ENCODE results near the gene SLC38A11. TPM values are rescaled to one million over a fixed set of nuclear protein-coding genes. Genes with fewer than 3 reads are reported as not detected.

The SLC38A11 gene
- total RNA-seq, 1 experiment from 2014 or later = not detected

- Histone ChIP-seq H3K4me3 (no peak overlapping the region), H3K27ac (no peak overlapping the region), H3K27me3 (replicated peaks) (peaks cover 2% of the 10 kb centered on the region; the same call in 1 of the 2 replicates), H3K9me3 (replicated peaks) (no peaks in the 10 kb centered on the region), H3K4me1 (replicated peaks) (no peaks in the 10 kb centered on the region), H3K36me3 (no peaks in the 10 kb centered on the region)
- no peak for DNase-seq (ENCODE audit: low read depth in 1 of 2, low spot score in 2 of 2)
Measured at GRCh38 chr2:164954186-164954585, 1.1 kb downstream of the SLC38A11 start.

- Histone ChIP-seq H3K9me3 (replicated peaks) (no peaks in the 10 kb centered on the region), H3K27ac (no peak overlapping the region), H3K4me3 (no peak overlapping the region), H3K36me3 (no peaks in the 10 kb centered on the region), H3K27me3 (replicated peaks) (peaks cover 2% of the 10 kb centered on the region; the same call in 1 of the 2 replicates), H3K4me1 (replicated peaks) (no peaks in the 10 kb centered on the region)
- no peak for DNase-seq (ENCODE audit: low read depth in 1 of 2, low spot score in 2 of 2)
Measured at GRCh38 chr2:164953279-164953678, 2.0 kb downstream of the SLC38A11 start.

GRCh38 chr2:164952057-164952702 is 3.1 kb downstream of the SLC38A11 start:
- no peak for DNase-seq (ENCODE audit: low read depth in 1 of 2, low spot score in 2 of 2)
- peaks cover 2% of the 10 kb centered on the region; the same call in 1 of the 2 replicates for H3K27me3 ChIP-seq (replicated peaks)
- H3K36me3 ChIP-seq = no peaks in the 10 kb centered on the region
- no peaks in the 10 kb centered on the region for H3K4me1 ChIP-seq (replicated peaks)
- H3K4me3 ChIP-seq = no peak overlapping the region
- no peaks in the 10 kb centered on the region for H3K9me3 ChIP-seq (replicated peaks)
- H3K27ac ChIP-seq = no peak overlapping the region

- Histone ChIP-seq H3K9me3 (replicated peaks) (no peaks in the 10 kb centered on the region), H3K27ac (no peak overlapping the region), H3K4me3 (no peak overlapping the region), H3K4me1 (replicated peaks) (no peaks in the 10 kb centered on the region), H3K27me3 (replicated peaks) (peaks cover 2% of the 10 kb centered on the region; the same call in 1 of the 2 replicates), H3K36me3 (no peaks in the 10 kb centered on the region)
- no peak for DNase-seq (ENCODE audit: low read depth in 1 of 2, low spot score in 2 of 2)
Measured at GRCh38 chr2:164948540-164948939, 6.8 kb downstream of the SLC38A11 start.

- Histone ChIP-seq H3K27ac (no peak overlapping the region), H3K4me1 (replicated peaks) (no peaks in the 10 kb centered on the region), H3K36me3 (no peaks in the 10 kb centered on the region), H3K4me3 (no peak overlapping the region), H3K9me3 (replicated peaks) (no peaks in the 10 kb centered on the region), H3K27me3 (replicated peaks) (peaks cover 2% of the 10 kb centered on the region; the same call in 1 of the 2 replicates)
- no peak for DNase-seq (ENCODE audit: low read depth in 1 of 2, low spot score in 2 of 2)
Measured at GRCh38 chr2:164947281-164947680, 8.0 kb downstream of the SLC38A11 start.

- H3K4me3 ChIP-seq = no peak overlapping the region
- no peaks in the 10 kb centered on the region for H3K36me3 ChIP-seq
- no peaks in the 10 kb centered on the region for H3K4me1 ChIP-seq (replicated peaks)
Measured at GRCh38 chr2:164943289-164943688, 12.0 kb downstream of the SLC38A11 start.

GRCh38 chr2:164937864-164938401 is 17.4 kb downstream of the SLC38A11 start:
- Histone ChIP-seq H3K27me3 (replicated peaks) (no peaks in the 10 kb centered on the region), H3K36me3 (no peaks in the 10 kb centered on the region), H3K27ac (no peak overlapping the region), H3K4me1 (replicated peaks) (no peaks in the 10 kb centered on the region), H3K9me3 (replicated peaks) (no peaks in the 10 kb centered on the region), H3K4me3 (no peak overlapping the region)
- DNase-seq (ENCODE audit: low read depth in 1 of 2, low spot score in 2 of 2) = no peak

More at GRCh38 chr2:164943289-164943688, 12.0 kb downstream of the SLC38A11 start:
- Histone ChIP-seq H3K27me3 (replicated peaks) (no peaks in the 10 kb centered on the region), H3K9me3 (replicated peaks) (no peaks in the 10 kb centered on the region), H3K27ac (no peak overlapping the region)
- no peak for DNase-seq (ENCODE audit: low read depth in 1 of 2, low spot score in 2 of 2)

GRCh38 chr2:164935118-164936101 is 19.9 kb downstream of the SLC38A11 start:
- DNase-seq (ENCODE audit: low read depth in 1 of 2, low spot score in 2 of 2) = no peak
- Histone ChIP-seq H3K9me3 (replicated peaks) (no peaks in the 10 kb centered on the region), H3K27ac (no peak overlapping the region), H3K27me3 (replicated peaks) (no peaks in the 10 kb centered on the region), H3K4me1 (replicated peaks) (no peaks in the 10 kb centered on the region), H3K36me3 (no peaks in the 10 kb centered on the region), H3K4me3 (no peak overlapping the region)

- Histone ChIP-seq H3K27ac (no peak overlapping the region), H3K4me1 (replicated peaks) (no peaks in the 10 kb centered on the region), H3K4me3 (no peak overlapping the region), H3K9me3 (replicated peaks) (no peaks in the 10 kb centered on the region), H3K27me3 (replicated peaks) (no peaks in the 10 kb centered on the region), H3K36me3 (no peaks in the 10 kb centered on the region)
- no peak for DNase-seq (ENCODE audit: low read depth in 1 of 2, low spot score in 2 of 2)
Measured at GRCh38 chr2:164934401-164935117, 20.8 kb downstream of the SLC38A11 start.

- Histone ChIP-seq H3K4me3 (no peak overlapping the region), H3K4me1 (replicated peaks) (no peaks in the 10 kb centered on the region), H3K9me3 (replicated peaks) (no peaks in the 10 kb centered on the region), H3K27ac (no peak overlapping the region), H3K27me3 (replicated peaks) (no peaks in the 10 kb centered on the region), H3K36me3 (no peaks in the 10 kb centered on the region)
- no peak for DNase-seq (ENCODE audit: low read depth in 1 of 2, low spot score in 2 of 2)
Measured at GRCh38 chr2:164933671-164934189, 21.6 kb downstream of the SLC38A11 start.

GRCh38 chr2:164932377-164932776 is 22.9 kb downstream of the SLC38A11 start:
- no peak for DNase-seq (ENCODE audit: low read depth in 1 of 2, low spot score in 2 of 2)
- Histone ChIP-seq H3K36me3 (no peaks in the 10 kb centered on the region), H3K9me3 (replicated peaks) (no peaks in the 10 kb centered on the region), H3K4me1 (replicated peaks) (no peaks in the 10 kb centered on the region), H3K27ac (no peak overlapping the region), H3K27me3 (replicated peaks) (no peaks in the 10 kb centered on the region), H3K4me3 (no peak overlapping the region)

GRCh38 chr2:164928101-164928673 is 27.1 kb downstream of the SLC38A11 start:
- no peaks in the 10 kb centered on the region for H3K36me3 ChIP-seq
- H3K4me3 ChIP-seq = no peak overlapping the region
- H3K27me3 ChIP-seq (replicated peaks) = no peaks in the 10 kb centered on the region
- H3K27ac ChIP-seq = no peak overlapping the region
- no peaks in the 10 kb centered on the region for H3K9me3 ChIP-seq (replicated peaks)
- no peak for DNase-seq (ENCODE audit: low read depth in 1 of 2, low spot score in 2 of 2)
- H3K4me1 ChIP-seq (replicated peaks) = no peaks in the 10 kb centered on the region

- peaks cover 16% of the 10 kb centered on the region for H3K4me1 ChIP-seq (replicated peaks)
- no peaks in the 10 kb centered on the region for H3K27me3 ChIP-seq (replicated peaks)
- H3K36me3 ChIP-seq = no peaks in the 10 kb centered on the region
- no peaks in the 10 kb centered on the region for H3K9me3 ChIP-seq (replicated peaks)
- H3K4me3 ChIP-seq = no peak overlapping the region
- peak; percentile 42 to 43 for DNase-seq (ENCODE audit: low read depth in 1 of 2, low spot score in 2 of 2)
- H3K27ac ChIP-seq = 0 out of 2 replicates have a peak overlapping the region, but pooled peaks have one; percentile 20
Measured at GRCh38 chr2:164922134-164922533, 33.2 kb downstream of the SLC38A11 start.

Data from SJSA1 (cell line).